Activated T-cell treated with anti-CD3 and anti-CD28 coated beads for 4 hours (primary cell): ENCODE measurements around the gene COL8A2.

Experiments used
- DNase-seq: peaks from one replicate; pipeline ENCODE4 v3.0.0-alpha.2; 2020

COL8A2 gene

DNA sequence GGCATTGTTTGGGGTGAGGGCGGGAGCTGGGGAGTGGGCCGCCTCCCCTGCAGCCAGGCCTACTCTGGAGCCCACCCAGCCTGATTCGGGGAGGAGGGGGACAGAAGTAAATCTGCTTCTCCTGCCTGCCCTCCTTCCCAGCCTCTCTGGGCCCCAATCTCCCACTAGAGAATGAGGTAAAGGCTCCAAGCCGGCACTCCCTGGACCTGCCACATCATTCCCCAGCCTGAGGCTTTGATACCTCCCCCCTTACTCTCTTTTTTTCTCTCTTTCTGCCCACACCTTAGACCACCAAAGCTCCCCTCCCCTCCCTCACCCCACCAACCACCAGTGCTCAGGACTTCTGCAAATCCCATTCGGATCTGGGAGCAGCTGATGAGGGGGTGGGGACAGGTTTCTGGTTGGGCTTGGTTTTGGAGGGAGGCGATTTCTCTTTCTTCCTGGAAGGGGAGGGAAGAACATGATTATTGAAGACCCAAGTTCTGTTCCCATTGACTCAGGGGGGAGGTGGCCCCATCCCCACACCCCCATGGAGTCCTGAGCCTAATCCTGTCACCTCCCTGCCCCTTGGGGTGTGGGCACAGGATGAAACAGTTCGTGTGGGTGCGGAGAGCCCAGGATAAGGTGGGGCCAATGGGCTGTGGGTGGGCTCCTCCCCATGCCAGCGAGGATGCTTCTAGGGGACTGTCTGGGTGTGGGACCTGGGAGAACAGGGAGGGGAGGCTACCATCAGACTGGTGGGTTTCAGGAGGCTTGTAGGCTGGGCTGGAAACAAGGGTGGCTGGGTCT lies 32.3 kb upstream of the COL8A2 start:
- DNase-seq, result no peak

DNA sequence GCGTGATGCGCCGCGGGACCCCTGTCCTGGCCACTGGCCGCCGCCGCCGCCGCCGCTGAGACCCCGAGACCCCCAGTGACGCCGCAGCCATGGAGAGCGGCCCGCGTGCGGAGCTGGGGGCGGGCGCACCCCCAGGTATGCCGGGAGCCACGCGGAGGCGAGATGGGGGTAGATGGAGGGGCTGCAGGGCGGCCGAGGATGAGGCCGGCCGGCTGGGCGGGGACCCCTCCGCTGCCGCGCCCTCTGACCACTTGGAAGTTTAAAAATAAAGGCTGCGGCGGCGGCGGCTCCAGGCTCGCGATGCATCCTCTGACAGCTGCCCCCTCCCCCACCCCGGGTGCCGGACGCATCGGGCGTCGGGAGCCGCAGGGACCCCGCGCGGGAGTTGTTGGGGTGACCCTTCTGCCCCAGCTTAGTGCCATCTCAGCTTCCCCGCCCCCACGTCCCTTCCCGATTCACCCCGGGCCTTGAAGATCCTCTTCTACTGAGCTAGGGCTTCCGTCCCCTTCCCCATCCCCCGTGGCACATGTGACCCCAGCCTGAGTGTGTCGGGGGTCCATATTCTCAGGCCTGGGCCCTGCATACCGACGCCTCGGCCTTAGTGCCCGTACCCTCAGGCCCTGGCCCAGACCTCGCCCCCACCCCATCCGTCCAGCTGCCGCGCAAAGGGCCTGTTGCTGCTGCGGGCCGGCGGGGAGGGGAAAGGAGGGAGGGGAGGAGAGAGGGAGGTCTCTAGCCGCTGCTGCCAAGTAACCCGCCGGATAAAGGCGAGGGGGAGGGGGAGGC lies 31.5 kb upstream of the COL8A2 start:
- DNase-seq, result no peak

DNA sequence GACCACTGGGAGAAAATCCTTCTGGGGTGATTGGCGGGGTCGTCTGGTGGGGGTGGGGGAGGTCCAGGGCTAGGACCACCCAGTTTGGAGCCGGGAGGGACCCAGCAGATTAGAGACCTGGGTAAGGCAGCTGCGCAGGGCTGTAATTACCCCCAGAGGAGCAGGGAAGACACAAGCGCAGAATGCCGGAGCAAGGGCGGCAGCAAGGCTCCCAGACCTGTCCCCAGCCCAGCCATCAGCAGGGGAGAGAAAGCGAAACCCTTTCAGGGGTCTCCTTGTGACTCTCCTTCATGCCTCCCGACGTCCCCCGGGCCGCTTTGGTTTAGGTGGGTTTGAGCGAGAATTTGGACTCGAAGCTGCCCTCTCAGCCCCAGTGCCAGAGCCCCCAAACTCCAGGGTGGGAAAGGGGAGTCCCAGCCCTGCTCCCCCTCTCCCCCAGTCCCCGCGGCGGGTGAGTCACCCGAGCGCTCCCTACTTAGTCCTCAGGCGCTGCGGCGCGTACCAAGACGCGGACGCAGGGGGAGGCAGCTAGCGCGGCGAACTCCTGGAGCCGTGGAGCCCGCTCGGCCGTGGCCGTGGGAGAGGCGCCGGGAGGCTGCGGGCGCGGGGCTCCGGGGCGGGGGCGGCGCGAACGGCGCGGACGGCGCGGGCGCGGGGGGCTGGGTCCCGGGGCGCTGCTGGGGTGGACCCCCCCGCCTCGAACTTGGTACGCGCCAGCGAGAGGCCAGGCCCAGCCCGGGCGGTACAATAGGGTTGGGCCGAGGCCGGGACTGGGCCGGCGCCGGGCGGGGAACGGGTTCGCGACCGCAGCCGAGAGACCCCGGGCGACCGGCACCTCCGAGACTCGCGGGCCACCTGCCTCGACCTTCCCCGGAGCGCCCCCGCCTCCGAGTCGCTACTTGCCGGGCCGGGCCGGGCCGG lies 30.6 kb upstream of the COL8A2 start, which contains the start of gene MAP7D1:
Gene MAP7D1, plus strand, starts transcription at position 753 of the 921 bp plus-strand sequence. CDS start 258 bp downstream, outside the sequence.
- DNase-seq, result peak; percentile 69

DNA sequence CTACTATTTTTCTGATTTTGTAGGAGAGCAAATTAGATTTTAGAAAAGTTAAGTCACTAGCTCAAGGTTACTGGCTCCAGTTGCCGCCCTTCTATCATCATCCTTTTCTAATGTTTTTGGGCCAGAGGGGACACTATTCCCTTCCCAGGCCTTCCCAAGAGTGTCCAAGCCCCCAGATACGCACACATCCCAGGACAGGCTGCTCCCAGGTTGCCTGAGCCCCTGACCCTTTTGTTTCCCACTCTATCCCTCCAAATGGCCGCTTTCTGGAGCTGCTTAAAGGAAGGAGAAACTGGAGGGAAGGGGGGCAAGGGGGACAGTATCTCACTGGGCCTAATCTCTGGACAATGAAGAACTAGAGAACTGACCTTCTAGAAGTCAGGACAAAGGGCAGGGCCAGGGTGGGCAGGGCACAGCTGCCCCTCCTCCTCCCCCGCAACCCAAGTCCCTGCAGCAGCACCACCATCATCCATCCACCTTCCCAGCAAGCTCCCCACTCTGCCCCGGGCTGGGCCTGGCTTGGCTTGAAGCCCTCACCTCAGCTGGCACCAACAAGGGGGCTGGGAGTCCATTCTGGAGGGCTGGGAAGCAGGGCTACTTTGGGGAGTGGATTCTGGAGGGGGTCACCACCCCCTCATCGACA lies 29.9 kb upstream of the COL8A2 start:
- DNase-seq, result no peak

DNA sequence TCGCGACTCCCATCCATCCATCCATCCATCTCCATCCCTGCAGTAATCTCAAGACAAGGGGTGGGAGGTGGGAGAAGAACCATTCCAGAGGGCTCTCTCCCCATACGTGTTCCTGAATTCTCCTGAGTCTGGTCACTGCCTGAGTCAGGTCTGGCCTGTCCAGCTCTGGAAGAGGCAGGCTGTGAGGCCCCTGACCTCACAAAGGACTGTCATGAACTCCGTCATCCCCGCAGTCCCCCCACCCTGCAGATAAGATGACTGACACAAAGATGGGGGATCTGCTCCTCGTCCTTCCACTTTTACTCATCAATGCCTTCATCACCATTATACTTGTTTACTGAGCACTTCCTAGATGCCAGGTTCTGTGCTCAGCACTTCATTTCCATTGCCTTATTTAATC lies 29.3 kb upstream of the COL8A2 start:
- DNase-seq, result no peak

DNA sequence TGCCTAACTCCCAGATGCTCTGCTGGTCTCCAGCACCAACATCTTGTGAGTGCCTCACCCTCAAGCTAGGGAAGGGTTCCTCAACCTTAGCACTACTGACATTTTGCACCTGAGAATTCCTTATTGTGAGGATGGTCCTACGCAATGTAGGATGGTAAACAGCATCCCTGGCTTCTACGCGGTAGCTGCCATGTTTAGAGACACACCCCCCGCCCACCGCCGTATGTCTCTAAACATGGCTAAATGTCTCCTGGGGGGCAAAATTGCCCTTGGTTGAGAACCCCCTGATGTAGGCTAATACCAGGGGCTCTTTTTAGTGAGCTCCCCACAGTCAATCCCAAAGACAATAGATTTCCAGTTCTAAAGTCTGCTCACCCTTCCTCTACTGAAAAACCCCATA lies 28.5 kb upstream of the COL8A2 start:
- DNase-seq, result no peak

DNA sequence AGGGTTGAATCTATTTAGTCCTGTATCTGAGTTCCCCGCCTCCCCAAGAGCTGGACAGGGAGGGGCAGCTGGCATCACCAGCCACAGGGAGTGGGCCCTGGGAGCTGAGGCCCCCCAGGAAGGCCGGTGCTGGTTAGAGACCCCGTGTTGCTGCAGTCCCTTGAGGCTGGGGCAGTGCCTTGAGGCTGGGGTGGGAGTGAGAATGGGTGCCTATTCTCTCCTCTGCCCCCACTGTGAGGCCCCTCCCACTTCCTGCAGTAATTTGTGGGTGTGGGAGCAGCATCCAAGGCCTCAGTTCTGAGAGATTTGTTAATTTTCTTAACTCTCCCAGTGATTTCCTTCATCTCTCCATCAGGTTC lies 26.8 kb upstream of the COL8A2 start:
- no peak for DNase-seq

DNA sequence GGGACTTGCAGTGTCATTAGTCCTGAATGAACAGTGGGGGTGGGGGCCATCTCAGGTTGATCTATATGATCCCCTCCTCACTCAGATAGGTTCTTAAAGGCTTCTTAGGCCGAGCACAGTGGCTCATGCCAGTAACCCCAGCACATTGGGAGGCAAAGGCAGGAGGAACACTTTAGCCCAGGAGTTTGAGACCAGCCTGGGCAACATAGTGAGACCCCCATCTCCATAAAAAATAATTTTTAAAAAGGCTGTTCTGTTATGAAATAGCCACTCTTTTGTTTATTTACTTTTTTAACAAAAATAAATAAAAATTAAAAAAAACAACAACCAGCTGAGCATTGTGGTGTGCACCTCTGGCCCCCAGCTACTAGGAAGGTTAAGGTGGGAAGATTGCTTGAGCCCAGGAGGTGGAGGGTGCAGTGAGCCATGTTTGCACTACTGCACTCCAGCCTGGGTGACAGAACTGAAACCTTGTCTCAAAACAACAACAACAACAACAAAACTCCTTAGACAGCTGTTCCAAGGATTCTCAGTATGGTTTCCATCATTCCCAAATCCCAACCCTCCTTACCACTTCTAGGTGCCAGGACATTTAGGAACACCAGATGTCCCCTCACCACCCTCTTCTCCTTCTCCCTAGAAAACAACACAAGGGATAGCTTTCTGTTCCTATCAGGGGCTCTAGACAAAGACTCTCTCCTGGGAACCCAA lies 26.3 kb upstream of the COL8A2 start:
- no peak for DNase-seq

DNA sequence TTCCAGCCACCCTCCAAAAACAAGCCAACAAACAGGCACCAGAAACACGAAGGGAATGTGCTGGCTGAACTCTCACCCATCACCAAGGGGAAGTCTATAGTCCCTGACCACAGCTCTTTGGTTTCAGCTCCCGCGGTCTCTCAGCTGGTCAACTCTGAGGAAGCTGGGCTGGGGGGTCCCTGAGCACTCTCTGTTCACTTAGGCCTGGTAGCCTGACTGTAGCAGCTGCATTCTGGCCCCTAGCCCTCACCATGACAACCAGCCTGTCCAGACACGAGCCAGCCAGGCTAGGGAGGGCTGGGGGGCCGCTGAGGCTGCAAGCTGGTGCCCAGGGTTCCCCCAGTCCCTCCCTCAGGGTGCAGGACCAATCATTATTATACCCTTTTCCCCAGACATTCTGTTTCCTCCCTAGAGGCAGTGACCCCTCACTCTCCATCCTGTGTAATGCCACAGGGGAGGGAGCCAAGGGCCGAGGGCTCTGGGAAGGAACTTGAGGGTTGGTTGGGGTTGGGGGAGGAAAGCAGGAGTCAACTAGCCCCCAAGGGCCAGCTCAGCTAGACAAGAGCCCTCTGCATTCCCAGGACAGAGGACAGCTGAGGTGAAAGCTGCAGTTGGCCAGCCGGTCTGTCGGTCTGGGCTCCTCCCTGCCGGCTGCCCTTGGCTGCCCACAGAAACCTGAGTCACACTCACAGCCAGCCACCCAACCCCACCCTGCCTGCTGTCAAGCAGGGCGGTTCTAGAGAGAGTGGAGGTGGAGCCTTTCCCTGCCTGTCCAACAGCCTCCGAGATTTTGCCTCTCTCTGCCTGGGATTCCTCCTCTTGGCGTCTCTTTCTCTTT lies 25.5 kb upstream of the COL8A2 start:
- DNase-seq, result peak; percentile 58

DNA sequence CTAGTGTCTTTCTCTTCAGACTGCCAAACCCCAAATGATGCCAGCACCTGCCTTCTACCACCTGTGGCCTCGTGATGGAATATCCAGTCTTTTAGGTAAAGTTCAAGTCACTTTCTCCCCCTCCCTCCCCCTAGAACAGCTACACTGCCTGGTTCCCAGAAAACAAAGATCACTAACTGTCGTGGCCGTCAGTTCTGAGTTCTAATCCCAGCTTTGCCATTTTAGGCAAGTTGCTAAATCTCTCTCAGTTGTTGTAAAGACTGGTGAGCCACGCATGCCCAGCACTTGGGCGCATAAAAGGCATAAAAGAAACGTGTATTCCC lies 24.9 kb upstream of the COL8A2 start:
- no peak for DNase-seq

DNA sequence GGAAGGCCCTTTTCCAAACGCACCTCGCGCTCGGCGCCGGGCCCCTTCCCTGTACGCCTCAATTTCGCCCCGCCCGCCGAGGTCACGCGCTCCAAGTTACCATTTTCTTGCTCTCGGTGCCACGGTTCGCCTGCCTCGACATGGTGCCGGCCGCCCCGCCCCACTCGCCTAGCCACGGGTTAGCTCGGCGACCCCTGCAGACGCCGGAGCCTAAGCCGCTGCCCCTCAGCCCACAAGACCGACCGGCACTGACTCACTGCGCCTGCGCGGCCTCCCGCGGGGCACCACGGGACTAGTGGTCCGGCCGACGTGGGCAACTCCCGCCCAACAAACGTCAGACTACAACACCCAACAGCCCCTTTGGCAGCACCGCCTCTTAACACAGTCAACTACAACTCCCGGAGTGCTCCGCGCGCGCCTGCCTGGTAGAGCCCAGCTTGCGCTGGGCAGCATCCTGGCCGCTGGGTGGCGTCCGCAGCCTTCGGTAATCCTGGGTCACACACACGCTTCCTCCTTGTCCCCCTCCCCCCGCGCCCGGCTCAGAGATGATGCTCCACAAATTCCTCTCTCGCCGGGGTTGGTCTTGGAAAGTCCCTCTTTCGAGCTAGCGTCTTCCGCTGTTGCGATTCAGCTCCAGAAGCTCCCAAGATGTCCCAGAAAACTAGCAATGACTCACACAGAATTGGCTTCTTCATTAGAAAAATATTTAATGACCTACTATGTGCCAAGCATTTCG lies 24.4 kb upstream of the COL8A2 start, which contains the start of gene TRAPPC3:
Gene TRAPPC3, minus strand, starts transcription at position 250 of the 736 bp plus-strand sequence. Its CDS starts 108 bp downstream, at position 142.
- peak; percentile 97 for DNase-seq

DNA sequence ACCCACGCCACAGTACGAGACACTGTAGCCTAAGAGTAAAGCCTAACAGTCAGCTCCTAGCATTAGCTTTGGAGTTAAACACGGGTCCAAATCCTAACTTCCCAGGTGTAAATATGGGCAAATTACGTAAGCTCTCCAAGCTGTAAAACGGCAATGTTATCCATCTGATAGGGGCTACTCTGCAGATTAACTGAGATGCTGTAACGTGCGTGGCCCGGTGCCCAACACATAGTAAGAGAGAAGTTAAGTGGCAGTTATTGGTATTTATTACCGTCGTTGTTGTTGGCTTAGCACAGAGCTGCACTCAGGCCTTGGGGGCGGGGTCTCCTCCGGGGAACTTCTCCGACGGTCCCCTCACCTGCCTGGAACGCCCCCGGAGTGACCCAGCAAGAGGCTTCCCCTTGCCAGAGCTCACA lies 23.8 kb upstream of the COL8A2 start:
- DNase-seq, result no peak

DNA sequence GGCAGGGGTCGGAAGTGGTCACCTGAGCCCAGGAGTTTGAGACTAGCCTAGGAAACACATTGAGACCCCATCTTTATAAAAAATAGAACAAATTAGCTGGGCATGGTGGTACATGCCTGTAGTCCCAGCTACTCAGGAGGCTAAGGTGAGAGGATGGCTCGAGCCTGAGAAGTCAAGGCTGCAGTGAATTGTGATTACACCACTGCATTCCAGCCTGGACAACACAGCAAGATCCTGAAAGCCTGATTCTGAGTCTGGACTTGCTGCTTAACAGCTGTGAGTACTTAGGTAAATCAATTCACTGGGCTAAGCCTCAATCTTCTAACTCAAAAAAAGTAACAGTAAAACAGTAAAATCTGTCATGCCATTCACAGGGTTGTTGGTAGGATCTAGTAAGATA lies 19.4 kb upstream of the COL8A2 start:
- DNase-seq, result no peak

DNA sequence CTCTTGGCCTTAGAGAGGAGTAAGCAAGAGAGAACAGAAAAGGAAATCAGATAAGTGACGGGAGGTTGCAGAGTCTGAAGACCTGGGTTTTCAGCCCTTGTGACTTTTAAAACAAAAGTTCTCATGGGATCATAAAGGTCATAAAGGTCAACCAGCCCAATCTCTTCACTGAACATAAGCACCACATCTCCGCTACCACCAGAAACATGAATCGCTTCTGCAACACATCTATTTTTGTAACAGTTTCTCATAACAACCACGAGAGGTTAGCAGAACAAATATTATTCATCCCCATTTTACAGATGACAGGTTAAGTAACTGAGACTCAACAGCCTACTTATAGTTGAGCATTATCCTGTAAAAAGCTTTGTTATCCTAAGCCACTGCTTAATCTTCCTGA lies 18.4 kb upstream of the COL8A2 start:
- no peak for DNase-seq

DNA sequence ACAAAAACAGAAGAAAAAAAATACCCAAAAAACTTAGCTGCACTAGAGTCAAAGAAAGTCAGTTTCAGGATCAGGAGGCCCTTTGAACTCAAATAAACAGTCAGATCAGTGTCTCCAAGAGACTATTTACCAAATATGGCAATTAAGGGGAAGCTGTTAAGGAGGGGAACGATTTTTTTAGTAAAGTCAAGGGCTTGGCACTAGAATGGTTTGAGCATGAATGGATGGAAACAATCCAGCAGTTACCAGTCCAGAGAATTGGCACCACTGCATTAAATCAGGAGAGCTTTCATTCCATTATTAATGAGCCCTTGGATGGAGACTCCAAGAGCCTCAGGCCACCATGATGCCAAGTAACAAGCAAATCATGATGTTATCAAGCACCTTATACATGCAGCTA lies 17.1 kb upstream of the COL8A2 start:
- DNase-seq, result no peak

DNA sequence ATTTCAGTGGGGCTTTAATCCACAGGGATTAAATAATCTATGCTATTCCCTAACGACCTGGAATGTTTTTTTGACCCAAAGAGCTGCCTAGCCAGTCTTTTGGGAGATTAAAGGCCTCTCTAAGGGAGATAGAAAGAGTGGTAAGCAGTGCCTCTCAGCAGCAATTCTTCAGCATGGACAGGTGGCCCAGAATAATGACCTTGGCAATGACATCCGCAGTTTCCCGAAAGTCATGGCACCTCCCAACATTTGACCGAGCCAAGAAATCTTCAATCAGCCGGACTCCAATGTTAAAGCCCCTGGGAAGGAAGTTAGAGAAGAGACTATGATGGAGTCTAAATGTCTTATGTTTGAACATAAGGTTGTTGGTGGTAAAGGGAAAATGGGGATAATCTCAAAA lies 14.5 kb upstream of the COL8A2 start:
- DNase-seq, result no peak

DNA sequence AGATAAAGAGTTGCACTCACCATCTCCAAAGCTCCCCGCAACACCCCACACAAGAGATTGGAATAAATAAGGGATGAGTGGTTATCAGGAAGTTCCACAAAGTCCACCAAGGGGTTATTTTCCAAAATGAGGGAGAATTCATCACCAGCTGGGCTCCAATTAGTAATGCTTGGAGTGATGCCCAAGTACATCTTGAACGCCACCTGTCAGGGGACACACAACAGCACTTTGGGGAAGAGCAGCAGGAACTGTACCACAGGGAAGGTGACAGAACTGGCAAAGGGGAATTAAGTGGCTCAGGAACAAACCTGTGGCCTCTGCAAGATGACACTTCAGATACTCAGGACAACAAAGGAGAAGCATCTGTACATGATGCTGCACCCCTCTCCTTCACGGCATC lies 12.8 kb upstream of the COL8A2 start:
- no peak for DNase-seq

DNA sequence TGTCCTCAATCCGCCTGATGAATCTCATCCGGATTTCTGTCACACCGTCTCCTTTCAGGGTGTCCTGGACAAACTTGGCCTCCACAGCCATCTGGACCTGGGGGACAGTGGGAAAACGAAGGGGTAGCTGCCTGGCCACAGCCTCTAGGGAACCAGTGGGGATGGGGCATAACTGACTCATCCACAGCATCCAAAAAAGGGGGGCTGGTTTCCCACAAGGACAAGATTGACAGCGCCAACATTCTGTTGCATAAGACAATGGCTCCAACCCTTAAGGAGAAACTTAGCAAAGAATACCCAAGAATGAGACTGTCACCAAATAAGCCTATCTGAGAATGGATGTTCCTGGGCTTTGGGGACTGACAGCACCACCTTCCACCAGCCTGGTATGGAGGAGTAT lies 12.2 kb upstream of the COL8A2 start:
- no peak for DNase-seq

DNA sequence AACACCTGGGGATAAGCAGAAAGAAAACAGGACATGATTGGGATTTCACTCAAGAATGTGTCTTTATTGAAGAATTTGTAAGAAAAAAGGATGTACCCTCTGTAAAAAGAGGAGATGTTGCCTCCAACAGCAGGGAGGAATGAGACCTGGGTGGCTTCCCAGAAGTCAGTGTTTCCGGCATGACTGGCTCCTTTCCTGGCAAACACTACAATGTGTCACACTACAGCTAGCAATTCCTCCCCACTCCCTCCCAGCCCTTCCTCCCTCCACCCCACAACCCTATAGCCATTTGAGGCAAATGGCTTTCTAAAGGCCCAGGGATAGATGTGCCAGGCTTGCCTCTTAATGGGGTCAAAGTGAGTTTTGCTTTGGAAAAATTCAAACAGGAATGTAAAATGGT lies 11.5 kb upstream of the COL8A2 start:
- DNase-seq, result no peak

DNA sequence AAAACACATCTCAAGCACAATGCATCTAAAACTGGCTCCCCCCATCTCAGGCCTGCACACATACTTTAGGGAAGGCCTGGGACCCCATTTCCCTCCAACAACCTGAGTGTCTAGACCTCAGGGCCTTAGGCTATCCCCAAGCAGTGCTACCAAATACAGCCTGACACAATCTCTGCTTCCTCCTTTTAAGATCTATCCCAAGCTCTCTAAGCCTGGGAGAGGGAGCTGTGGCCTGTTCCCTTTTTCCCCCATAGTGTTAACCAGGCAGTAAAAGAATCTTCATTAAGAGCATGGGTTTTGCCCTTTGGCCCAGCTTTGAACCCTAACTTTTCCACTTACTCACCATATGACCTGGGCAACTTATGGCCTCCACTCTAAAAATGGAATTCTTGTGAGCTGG lies 10.8 kb upstream of the COL8A2 start:
- no peak for DNase-seq

DNA sequence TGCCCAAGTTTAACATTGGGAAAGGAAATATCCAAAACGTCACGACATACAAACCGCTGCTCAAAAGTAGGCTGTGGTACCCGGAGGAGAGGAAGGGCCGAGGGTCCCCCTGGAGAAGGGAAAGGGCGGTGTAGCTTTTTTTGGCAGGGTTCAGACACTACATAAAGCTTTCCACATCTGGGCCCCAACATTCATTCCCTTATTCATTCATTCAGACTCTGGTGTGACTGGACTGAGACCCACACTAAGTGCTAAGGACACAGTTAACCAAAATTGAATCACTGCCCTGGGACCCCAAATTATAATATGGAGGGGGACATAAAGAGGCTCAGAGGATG lies 10.3 kb upstream of the COL8A2 start:
- DNase-seq, result no peak
